ENCODE data around the gene SNX14.

DNA sequence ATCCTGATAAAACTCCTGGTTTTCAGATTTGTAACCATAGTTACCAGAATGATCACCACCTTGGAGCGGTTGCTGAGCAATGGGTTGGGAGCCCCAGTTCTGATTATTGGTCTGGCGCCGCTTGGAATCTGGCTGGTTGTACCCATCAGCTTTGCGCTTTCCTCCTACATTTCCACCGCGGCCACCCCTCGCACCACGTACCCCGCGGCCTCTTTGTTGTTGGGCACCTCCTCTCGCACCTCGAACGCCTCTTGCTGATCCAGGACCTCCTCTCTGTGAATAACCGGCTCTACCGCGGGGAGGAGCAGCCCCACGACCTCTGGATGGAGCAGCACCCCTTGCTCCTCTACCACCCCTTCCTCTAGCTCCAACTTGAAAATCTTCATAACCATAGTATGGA, 21.1 kb upstream of the SNX14 start:
- TF ChIP-seq, protein P1, sequence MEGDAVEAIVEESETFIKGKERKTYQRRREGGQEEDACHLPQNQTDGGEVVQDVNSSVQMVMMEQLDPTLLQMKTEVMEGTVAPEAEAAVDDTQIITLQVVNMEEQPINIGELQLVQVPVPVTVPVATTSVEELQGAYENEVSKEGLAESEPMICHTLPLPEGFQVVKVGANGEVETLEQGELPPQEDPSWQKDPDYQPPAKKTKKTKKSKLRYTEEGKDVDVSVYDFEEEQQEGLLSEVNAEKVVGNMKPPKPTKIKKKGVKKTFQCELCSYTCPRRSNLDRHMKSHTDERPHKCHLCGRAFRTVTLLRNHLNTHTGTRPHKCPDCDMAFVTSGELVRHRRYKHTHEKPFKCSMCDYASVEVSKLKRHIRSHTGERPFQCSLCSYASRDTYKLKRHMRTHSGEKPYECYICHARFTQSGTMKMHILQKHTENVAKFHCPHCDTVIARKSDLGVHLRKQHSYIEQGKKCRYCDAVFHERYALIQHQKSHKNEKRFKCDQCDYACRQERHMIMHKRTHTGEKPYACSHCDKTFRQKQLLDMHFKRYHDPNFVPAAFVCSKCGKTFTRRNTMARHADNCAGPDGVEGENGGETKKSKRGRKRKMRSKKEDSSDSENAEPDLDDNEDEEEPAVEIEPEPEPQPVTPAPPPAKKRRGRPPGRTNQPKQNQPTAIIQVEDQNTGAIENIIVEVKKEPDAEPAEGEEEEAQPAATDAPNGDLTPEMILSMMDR (IDR thresholded peaks at IDR 0.05): no peak
- no peak for TF ChIP-seq ZFX (IDR thresholded peaks at IDR 0.05; ENCODE audit: borderline replicate concordance)
